ENCODE results near the gene TUT4.

The TUT4 gene

GRCh38 chr1:52503706-52504105, 49.2 kb downstream of the TUT4 start:
- TF ChIP-seq CTCF (IDR thresholded peaks at IDR 0.05; ENCODE audit: low read depth, low read length, missing control alignments): no peak
- H3K4me3 ChIP-seq (ENCODE audit: low read depth, low read length): no peak overlapping the region
- DNase-seq (ENCODE audit: low read depth): no peak

- H3K4me3 ChIP-seq (ENCODE audit: low read depth, low read length): no peak overlapping the region
- DNase-seq (ENCODE audit: low read depth): no peak
- no peak for TF ChIP-seq CTCF (IDR thresholded peaks at IDR 0.05; ENCODE audit: low read depth, low read length, missing control alignments)
Measured at GRCh38 chr1:52502789-52503188, 50.1 kb downstream of the TUT4 start.

GRCh38 chr1:52487632-52488031, 65.3 kb downstream of the TUT4 start:
- no peak overlapping the region for H3K4me3 ChIP-seq (ENCODE audit: low read depth, low read length)
- DNase-seq (ENCODE audit: low read depth): no peak
- TF ChIP-seq CTCF (IDR thresholded peaks at IDR 0.05; ENCODE audit: low read depth, low read length, missing control alignments): no peak

GRCh38 chr1:52482326-52483004, 70.4 kb downstream of the TUT4 start:
- DNase-seq (ENCODE audit: low read depth): no peak
- H3K4me3 ChIP-seq (ENCODE audit: low read depth, low read length): no peak overlapping the region
- TF ChIP-seq CTCF (IDR thresholded peaks at IDR 0.05; ENCODE audit: low read depth, low read length, missing control alignments): no peak

- DNase-seq (ENCODE audit: low read depth): no peak
- TF ChIP-seq CTCF (IDR thresholded peaks at IDR 0.05; ENCODE audit: low read depth, low read length, missing control alignments): no peak
- no peak overlapping the region for H3K4me3 ChIP-seq (ENCODE audit: low read depth, low read length)
Measured at GRCh38 chr1:52479076-52479475, 73.8 kb downstream of the TUT4 start.

GRCh38 chr1:52477876-52478275, 75.0 kb downstream of the TUT4 start:
- no peak for DNase-seq (ENCODE audit: low read depth)
- no peak for TF ChIP-seq CTCF (IDR thresholded peaks at IDR 0.05; ENCODE audit: low read depth, low read length, missing control alignments)
- no peak overlapping the region for H3K4me3 ChIP-seq (ENCODE audit: low read depth, low read length)

- no peak overlapping the region for H3K4me3 ChIP-seq (ENCODE audit: low read depth, low read length)
- no peak for DNase-seq (ENCODE audit: low read depth)
- TF ChIP-seq CTCF (IDR thresholded peaks at IDR 0.05; ENCODE audit: low read depth, low read length, missing control alignments): no peak
Measured at GRCh38 chr1:52476943-52477342, 75.9 kb downstream of the TUT4 start.
